Central memory CD8-positive, alpha-beta T cell (primary cell): ENCODE data around the gene ID4.

ENCODE experiments used
- ATAC-seq: fragments of 150-1000 bp; cut with Tn5 transposase; replicated peaks from 2 replicates; pipeline ENCODE4 v1.10.0; 2022; ENCODE audit warnings: mild to moderate bottlenecking, moderate FRiP score, moderate number of reproducible peaks; ENCODE audit not compliant: poor library complexity, severe bottlenecking; ENCODE audit errors: extremely low read depth
- DNase-seq, 2 donors: peaks; one replicate each; pipeline ENCODE4 v3.0.0; 2021; ENCODE audit warnings: low spot score in 2 of 2
- H3K27ac Mint-ChIP-seq: one replicate; pipeline ENCODE4 v1.8.0; 2022; ENCODE audit warnings: low read depth, mild to moderate bottlenecking, moderate library complexity, mixed read lengths
- H3K27me3 Mint-ChIP-seq: one replicate; pipeline ENCODE4 v1.8.0; 2022; ENCODE audit warnings: mixed read lengths
- H3K36me3 Mint-ChIP-seq: one replicate; pipeline ENCODE4 v1.8.0; 2022; ENCODE audit warnings: mild to moderate bottlenecking, moderate library complexity, mixed read lengths; ENCODE audit not compliant: insufficient read depth
- H3K4me1 Mint-ChIP-seq: one replicate; pipeline ENCODE4 v1.8.0; 2022; ENCODE audit warnings: mixed read lengths
- H3K4me3 Mint-ChIP-seq: one replicate; pipeline ENCODE4 v1.8.0; 2022; ENCODE audit warnings: mild to moderate bottlenecking, moderate library complexity, mixed read lengths
- H3K9me3 Mint-ChIP-seq: one replicate; pipeline ENCODE4 v1.8.0; 2022; ENCODE audit warnings: mixed read lengths

The ID4 gene

DNA sequence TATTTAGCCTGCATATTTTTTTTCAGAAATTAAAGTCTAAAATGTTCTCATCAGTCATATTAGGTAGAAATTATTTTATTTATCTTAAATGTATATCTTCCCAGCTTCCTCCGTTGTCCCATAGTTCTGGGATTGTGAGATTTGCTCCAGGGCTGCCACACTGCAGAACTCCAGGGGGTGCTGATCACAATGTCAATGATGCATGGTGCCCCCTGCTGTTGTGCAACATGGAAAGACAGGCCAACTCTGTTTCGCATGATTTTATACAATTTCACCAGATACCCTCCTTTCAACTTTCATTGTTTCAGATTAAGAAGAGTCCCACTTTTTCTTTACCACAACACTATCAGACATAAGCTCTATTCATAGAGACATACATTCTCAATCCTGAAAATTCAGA, 35.9 kb downstream of the ID4 start:
- H3K4me1 Mint-ChIP-seq: no peaks in the 10 kb centered on the region
- no peaks in the 10 kb centered on the region for H3K9me3 Mint-ChIP-seq
- H3K27me3 Mint-ChIP-seq: peaks cover 8% of the 10 kb centered on the region
- no peak overlapping the region for H3K4me3 Mint-ChIP-seq
- no peaks in the 10 kb centered on the region for H3K36me3 Mint-ChIP-seq
- no peak for DNase-seq
- no peak for ATAC-seq
- H3K27ac Mint-ChIP-seq: no peak overlapping the region

- Mint-ChIP-seq H3K4me3 (no peak overlapping the region), H3K27ac (no peak overlapping the region), H3K9me3 (peaks cover 5% of the 10 kb centered on the region), H3K4me1 (no peaks in the 10 kb centered on the region), H3K36me3 (no peaks in the 10 kb centered on the region), H3K27me3 (peaks cover 8% of the 10 kb centered on the region)
- DNase-seq: no peak
- ATAC-seq: no peak
Observed at GRCh38 chr6:19876672-19877071, 39.5 kb downstream of the ID4 start.

- Mint-ChIP-seq H3K36me3 (no peaks in the 10 kb centered on the region), H3K4me1 (no peaks in the 10 kb centered on the region), H3K9me3 (peaks cover 5% of the 10 kb centered on the region), H3K4me3 (no peak overlapping the region), H3K27me3 (peaks cover 8% of the 10 kb centered on the region), H3K27ac (no peak overlapping the region)
- no peak for DNase-seq
- no peak for ATAC-seq
Observed at GRCh38 chr6:19879663-19880062, 42.5 kb downstream of the ID4 start.

DNA sequence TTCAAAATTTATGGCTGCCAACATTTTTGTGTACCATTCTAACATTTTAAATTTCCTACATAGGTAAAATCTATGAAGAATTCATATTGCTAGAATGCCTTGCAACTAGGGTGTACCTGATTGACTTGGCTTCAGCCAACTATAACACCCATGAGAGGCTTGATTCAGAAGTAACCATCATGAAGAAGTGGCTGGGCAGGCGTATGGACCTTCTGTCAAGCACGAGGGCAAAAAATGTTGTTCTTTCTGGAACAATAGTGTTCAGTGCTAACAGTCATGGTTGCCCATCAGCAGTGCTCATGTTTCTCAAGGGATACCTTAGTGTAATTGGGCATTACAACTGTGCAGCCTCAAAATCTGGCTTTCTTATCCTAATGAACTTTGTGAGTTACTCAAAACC, 42.9 kb downstream of the ID4 start:
- Mint-ChIP-seq H3K4me3 (no peak overlapping the region), H3K9me3 (peaks cover 5% of the 10 kb centered on the region), H3K27me3 (peaks cover 8% of the 10 kb centered on the region), H3K27ac (no peak overlapping the region), H3K36me3 (no peaks in the 10 kb centered on the region), H3K4me1 (no peaks in the 10 kb centered on the region)
- ATAC-seq (no peak), DNase-seq (no peak)

GRCh38 chr6:19891451-19891850, 54.3 kb downstream of the ID4 start:
- Mint-ChIP-seq H3K27ac (no peak overlapping the region), H3K4me3 (no peak overlapping the region), H3K4me1 (no peaks in the 10 kb centered on the region), H3K27me3 (peaks cover 16% of the 10 kb centered on the region), H3K36me3 (no peaks in the 10 kb centered on the region), H3K9me3 (peaks cover 6% of the 10 kb centered on the region)
- ATAC-seq: no peak
- no peak for DNase-seq
